ENCODE results near the gene ZMAT5.

ZMAT5 gene

DNA sequence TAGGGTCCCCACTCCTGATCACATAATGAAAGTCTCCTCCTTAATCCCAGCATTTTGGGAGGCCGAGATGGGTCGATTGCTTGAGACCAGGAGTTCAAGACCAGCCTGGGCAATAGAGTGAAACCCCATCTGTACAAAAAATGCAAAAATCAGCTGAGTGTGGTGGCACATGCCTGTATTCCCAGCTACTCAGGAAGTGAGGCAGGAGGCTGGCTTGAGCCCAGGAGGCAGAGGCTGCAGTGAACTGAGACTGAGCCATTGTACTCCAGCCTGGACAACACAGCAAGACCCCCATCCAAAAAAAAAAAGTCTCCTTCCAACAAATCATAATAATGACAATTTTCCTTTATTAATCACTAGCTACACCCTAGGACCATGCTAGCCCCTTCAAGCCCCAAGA lies 15.1 kb downstream of the ZMAT5 start:
- no peak overlapping the region for H3K4me3 ChIP-seq (ENCODE audit: low read depth in 1 of 2, low read length in 2 of 2)
- H3K9me3 ChIP-seq (ENCODE audit: control insufficient read depth in 1 of 2, low read length in 2 of 2) = no peaks in the 10 kb centered on the region
- no peak overlapping the region for H3K27ac ChIP-seq (ENCODE audit: low read length)
- H3K4me1 ChIP-seq (ENCODE audit: control insufficient read depth in 1 of 2, insufficient read depth in 2 of 2, low read length in 2 of 2) = no peaks in the 10 kb centered on the region
- no peaks in the 10 kb centered on the region for H3K27me3 ChIP-seq (ENCODE audit: low read depth, low read length)
- H3K36me3 ChIP-seq (ENCODE audit: control insufficient read depth in 1 of 2, insufficient read depth in 2 of 2, low read length in 2 of 2) = peaks cover 0 to 33% of the 10 kb centered on the region in 2 donors

- Histone ChIP-seq H3K4me3 (ENCODE audit: low read depth in 1 of 2, low read length in 2 of 2) (no peak overlapping the region), H3K36me3 (ENCODE audit: control insufficient read depth in 1 of 2, insufficient read depth in 2 of 2, low read length in 2 of 2) (peaks cover 0 to 35% of the 10 kb centered on the region in 2 donors), H3K9me3 (ENCODE audit: control insufficient read depth in 1 of 2, low read length in 2 of 2) (no peaks in the 10 kb centered on the region), H3K27ac (ENCODE audit: low read length) (no peak overlapping the region), H3K4me1 (ENCODE audit: control insufficient read depth in 1 of 2, insufficient read depth in 2 of 2, low read length in 2 of 2) (no peaks in the 10 kb centered on the region), H3K27me3 (ENCODE audit: low read depth, low read length) (no peaks in the 10 kb centered on the region)
These were observed 16.0 kb downstream of the ZMAT5 start for GRCh38 chr22:29750559-29751538.

- no peaks in the 10 kb centered on the region for H3K9me3 ChIP-seq (ENCODE audit: control insufficient read depth in 1 of 2, low read length in 2 of 2)
- H3K27ac ChIP-seq (ENCODE audit: low read length) = no peak overlapping the region
- peaks cover 0 to 35% of the 10 kb centered on the region in 2 donors for H3K36me3 ChIP-seq (ENCODE audit: control insufficient read depth in 1 of 2, insufficient read depth in 2 of 2, low read length in 2 of 2)
- H3K4me1 ChIP-seq (ENCODE audit: control insufficient read depth in 1 of 2, insufficient read depth in 2 of 2, low read length in 2 of 2) = no peaks in the 10 kb centered on the region
- H3K4me3 ChIP-seq (ENCODE audit: low read depth in 1 of 2, low read length in 2 of 2) = no peak overlapping the region
- H3K27me3 ChIP-seq (ENCODE audit: low read depth, low read length) = no peaks in the 10 kb centered on the region
These were observed 16.8 kb downstream of the ZMAT5 start for GRCh38 chr22:29750029-29750428.

DNA sequence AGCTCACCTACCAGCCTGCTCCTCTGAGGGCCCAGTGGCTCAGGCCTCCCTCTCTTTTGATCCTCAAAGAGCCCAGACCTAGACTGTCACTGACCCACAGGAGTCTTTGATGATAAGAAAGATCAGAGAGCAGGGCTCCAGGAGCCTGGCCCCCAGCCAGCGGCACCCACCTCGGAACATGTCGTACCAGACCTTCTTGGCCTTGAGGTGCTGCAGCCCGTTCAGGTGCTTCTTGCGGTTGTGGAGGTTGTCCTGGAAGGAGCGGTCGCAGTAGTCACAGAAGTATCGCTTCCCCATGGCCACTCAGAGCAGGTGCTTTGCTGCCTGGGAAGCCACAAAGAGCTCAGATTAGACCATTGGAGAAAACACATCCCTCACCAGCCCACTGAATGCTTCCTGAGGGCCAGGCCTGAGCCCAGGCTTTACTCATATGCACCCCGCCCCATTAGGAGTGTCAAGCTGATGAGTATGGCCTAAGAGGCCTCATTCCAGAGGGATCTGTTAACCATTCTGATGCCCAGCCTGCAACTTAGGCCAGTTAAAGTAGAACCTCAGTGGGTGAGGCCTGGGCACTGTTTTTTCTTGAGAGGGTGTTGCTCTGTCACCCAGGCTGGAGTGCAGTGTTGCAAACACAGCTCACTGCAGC lies 18.4 kb downstream of the ZMAT5 start:
- Histone ChIP-seq H3K27ac (ENCODE audit: low read length) (no peak overlapping the region), H3K9me3 (ENCODE audit: control insufficient read depth in 1 of 2, low read length in 2 of 2) (no peaks in the 10 kb centered on the region), H3K4me3 (ENCODE audit: low read depth in 1 of 2, low read length in 2 of 2) (no peak overlapping the region), H3K36me3 (ENCODE audit: control insufficient read depth in 1 of 2, insufficient read depth in 2 of 2, low read length in 2 of 2) (peaks cover 0 to 27% of the 10 kb centered on the region in 2 donors), H3K27me3 (ENCODE audit: low read depth, low read length) (no peaks in the 10 kb centered on the region), H3K4me1 (ENCODE audit: control insufficient read depth in 1 of 2, insufficient read depth in 2 of 2, low read length in 2 of 2) (no peaks in the 10 kb centered on the region)

- Histone ChIP-seq H3K4me3 (ENCODE audit: low read depth in 1 of 2, low read length in 2 of 2) (no peak overlapping the region), H3K36me3 (ENCODE audit: control insufficient read depth in 1 of 2, insufficient read depth in 2 of 2, low read length in 2 of 2) (peaks cover 0 to 27% of the 10 kb centered on the region in 2 donors), H3K27me3 (ENCODE audit: low read depth, low read length) (no peaks in the 10 kb centered on the region), H3K9me3 (ENCODE audit: control insufficient read depth in 1 of 2, low read length in 2 of 2) (no peaks in the 10 kb centered on the region), H3K4me1 (ENCODE audit: control insufficient read depth in 1 of 2, insufficient read depth in 2 of 2, low read length in 2 of 2) (no peaks in the 10 kb centered on the region), H3K27ac (ENCODE audit: low read length) (no peak overlapping the region)
These were observed 19.0 kb downstream of the ZMAT5 start for GRCh38 chr22:29747832-29748231.

- Histone ChIP-seq H3K4me3 (ENCODE audit: low read depth in 1 of 2, low read length in 2 of 2) (no peak overlapping the region), H3K36me3 (ENCODE audit: control insufficient read depth in 1 of 2, insufficient read depth in 2 of 2, low read length in 2 of 2) (peaks cover 0 to 54% of the 10 kb centered on the region in 2 donors), H3K9me3 (ENCODE audit: control insufficient read depth in 1 of 2, low read length in 2 of 2) (no peaks in the 10 kb centered on the region), H3K4me1 (ENCODE audit: control insufficient read depth in 1 of 2, insufficient read depth in 2 of 2, low read length in 2 of 2) (no peaks in the 10 kb centered on the region), H3K27me3 (ENCODE audit: low read depth, low read length) (no peaks in the 10 kb centered on the region), H3K27ac (ENCODE audit: low read length) (no peak overlapping the region)
These were observed 21.9 kb downstream of the ZMAT5 start for GRCh38 chr22:29744902-29745301.

GRCh38 chr22:29742326-29742725 lies 24.5 kb downstream of the ZMAT5 start:
- no peak overlapping the region for H3K4me3 ChIP-seq (ENCODE audit: low read depth in 1 of 2, low read length in 2 of 2)
- peaks cover 0 to 46% of the 10 kb centered on the region in 2 donors for H3K36me3 ChIP-seq (ENCODE audit: control insufficient read depth in 1 of 2, insufficient read depth in 2 of 2, low read length in 2 of 2)
- no peak overlapping the region for H3K27ac ChIP-seq (ENCODE audit: low read length)
- H3K4me1 ChIP-seq (ENCODE audit: control insufficient read depth in 1 of 2, insufficient read depth in 2 of 2, low read length in 2 of 2) = no peaks in the 10 kb centered on the region
- H3K9me3 ChIP-seq (ENCODE audit: control insufficient read depth in 1 of 2, low read length in 2 of 2) = no peaks in the 10 kb centered on the region
- H3K27me3 ChIP-seq (ENCODE audit: low read depth, low read length) = no peaks in the 10 kb centered on the region

GRCh38 chr22:29741926-29742325 lies 24.9 kb downstream of the ZMAT5 start:
- H3K4me3 ChIP-seq (ENCODE audit: low read depth in 1 of 2, low read length in 2 of 2) = no peak overlapping the region
- peaks cover 0 to 42% of the 10 kb centered on the region in 2 donors for H3K36me3 ChIP-seq (ENCODE audit: control insufficient read depth in 1 of 2, insufficient read depth in 2 of 2, low read length in 2 of 2)
- H3K27ac ChIP-seq (ENCODE audit: low read length) = no peak overlapping the region
- H3K27me3 ChIP-seq (ENCODE audit: low read depth, low read length) = no peaks in the 10 kb centered on the region
- no peaks in the 10 kb centered on the region for H3K4me1 ChIP-seq (ENCODE audit: control insufficient read depth in 1 of 2, insufficient read depth in 2 of 2, low read length in 2 of 2)
- H3K9me3 ChIP-seq (ENCODE audit: control insufficient read depth in 1 of 2, low read length in 2 of 2) = no peaks in the 10 kb centered on the region

- Histone ChIP-seq H3K4me1 (ENCODE audit: control insufficient read depth in 1 of 2, insufficient read depth in 2 of 2, low read length in 2 of 2) (no peaks in the 10 kb centered on the region), H3K9me3 (ENCODE audit: control insufficient read depth in 1 of 2, low read length in 2 of 2) (no peaks in the 10 kb centered on the region), H3K27ac (ENCODE audit: low read length) (no peak overlapping the region), H3K4me3 (ENCODE audit: low read depth in 1 of 2, low read length in 2 of 2) (no peak overlapping the region), H3K27me3 (ENCODE audit: low read depth, low read length) (no peaks in the 10 kb centered on the region), H3K36me3 (ENCODE audit: control insufficient read depth in 1 of 2, insufficient read depth in 2 of 2, low read length in 2 of 2) (peaks cover 0 to 46% of the 10 kb centered on the region in 2 donors)
These were observed 26.6 kb downstream of the ZMAT5 start for GRCh38 chr22:29740216-29740615.

DNA sequence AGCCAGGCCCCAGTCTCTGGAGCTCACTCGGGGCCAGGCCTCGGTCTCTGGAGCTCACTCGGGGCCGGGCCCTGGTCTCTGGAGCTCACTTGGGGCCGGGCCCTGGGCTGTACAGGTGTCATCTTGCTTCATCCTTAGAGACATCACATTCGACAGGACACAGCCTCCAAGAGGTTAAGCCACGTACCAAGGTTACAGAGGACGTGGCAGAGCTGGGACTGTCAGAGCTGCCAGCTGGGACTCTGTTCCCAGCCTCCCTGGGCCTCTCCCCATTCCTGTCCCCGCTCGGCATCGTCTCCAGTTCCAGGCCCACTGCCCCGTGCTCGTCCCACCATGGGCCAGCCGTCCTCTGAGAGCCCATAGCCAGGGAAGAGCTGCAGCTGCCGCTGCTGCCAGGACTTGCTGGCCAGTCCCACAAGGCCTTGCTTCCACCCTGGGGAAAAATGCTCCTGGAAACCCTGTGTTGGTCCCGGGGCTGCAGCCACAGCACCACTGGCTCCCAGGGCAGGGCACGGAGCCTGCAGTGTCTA lies 27.4 kb downstream of the ZMAT5 start:
- H3K27me3 ChIP-seq (ENCODE audit: low read depth, low read length) = no peaks in the 10 kb centered on the region
- H3K4me1 ChIP-seq (ENCODE audit: control insufficient read depth in 1 of 2, insufficient read depth in 2 of 2, low read length in 2 of 2) = no peaks in the 10 kb centered on the region
- H3K4me3 ChIP-seq (ENCODE audit: low read depth in 1 of 2, low read length in 2 of 2) = no peak overlapping the region
- no peak overlapping the region for H3K27ac ChIP-seq (ENCODE audit: low read length)
- H3K36me3 ChIP-seq (ENCODE audit: control insufficient read depth in 1 of 2, insufficient read depth in 2 of 2, low read length in 2 of 2) = peaks cover 0 to 50% of the 10 kb centered on the region in 2 donors
- H3K9me3 ChIP-seq (ENCODE audit: control insufficient read depth in 1 of 2, low read length in 2 of 2) = no peaks in the 10 kb centered on the region

DNA sequence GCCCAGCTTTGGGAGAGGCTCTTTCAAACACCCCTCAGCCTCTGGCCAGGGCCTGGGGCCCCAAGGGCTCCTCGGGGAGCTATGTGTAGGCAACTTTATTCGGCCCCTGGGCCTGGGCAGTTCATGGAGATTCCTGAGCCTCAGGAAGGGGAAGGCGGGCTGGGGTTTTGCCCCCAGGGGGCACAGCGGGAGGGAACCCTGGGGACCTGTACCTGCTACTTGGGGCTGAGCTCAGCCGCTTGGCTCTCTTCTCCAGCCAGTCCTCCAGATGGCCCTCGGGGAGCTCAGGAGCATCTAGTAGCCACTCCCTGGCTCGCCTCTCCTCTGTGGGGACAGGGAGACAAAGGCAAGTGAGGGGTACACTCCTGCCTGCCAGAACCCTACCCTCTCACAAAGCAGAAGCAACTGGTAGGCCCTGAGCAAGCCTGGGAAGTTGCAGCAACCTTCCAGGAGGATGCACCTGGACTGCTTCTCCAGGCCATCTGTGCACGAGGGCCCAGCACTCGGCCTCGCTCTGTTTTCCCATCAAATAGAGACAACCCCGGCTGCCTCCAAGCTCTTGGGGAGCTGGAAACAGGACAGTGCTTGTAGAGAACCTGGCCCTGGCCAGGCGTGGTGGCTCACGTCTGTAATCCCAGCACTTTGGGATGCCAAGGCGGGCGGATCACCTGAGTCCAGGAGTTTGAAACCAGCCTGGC lies 28.5 kb downstream of the ZMAT5 start:
- Histone ChIP-seq H3K36me3 (ENCODE audit: control insufficient read depth in 1 of 2, insufficient read depth in 2 of 2, low read length in 2 of 2) (peaks cover 0 to 50% of the 10 kb centered on the region in 2 donors), H3K9me3 (ENCODE audit: control insufficient read depth in 1 of 2, low read length in 2 of 2) (no peaks in the 10 kb centered on the region), H3K27ac (ENCODE audit: low read length) (no peak overlapping the region), H3K4me1 (ENCODE audit: control insufficient read depth in 1 of 2, insufficient read depth in 2 of 2, low read length in 2 of 2) (peaks cover 0 to 9% of the 10 kb centered on the region in 2 donors), H3K4me3 (ENCODE audit: low read depth in 1 of 2, low read length in 2 of 2) (no peak overlapping the region), H3K27me3 (ENCODE audit: low read depth, low read length) (no peaks in the 10 kb centered on the region)

Measured in muscle layer of duodenum (tissue), 2 donors.